Activated CD8-positive, alpha-beta memory T cell treated with anti-CD3 and anti-CD28 coated beads, Interleukin-2, amount 10 ng/mL, durations not matched to agents 7 days and 5 days (primary cell): ENCODE measurements around the gene REG1A. TPM values are rescaled to one million over a fixed set of nuclear protein-coding genes. Genes with fewer than 3 reads are reported as not detected.

Source experiments
- ATAC-seq: fragments of 150-1000 bp; cut with Tn5 transposase; one replicate; pipeline ENCODE4 v1.10.0; 2021; ENCODE audit warnings: moderate library complexity
- CTCF ChIA-PET: fragments of 350-600 bp; sonication (Branson Sonifier 250); formaldehyde crosslinking; loops from one replicate; lab custom pipeline; 2021; ENCODE audit warnings: antibody characterized with exemption; lab: Charles Lee
- DNase-seq: peaks from one replicate; pipeline ENCODE4 v3.0.0-alpha.2; 2020
- H3K27ac Mint-ChIP-seq: one replicate; pipeline ENCODE4 v1.8.0; 2021; ENCODE audit warnings: mild to moderate bottlenecking, mixed read lengths
- H3K27me3 Mint-ChIP-seq: one replicate; pipeline ENCODE4 v1.8.0; 2021; ENCODE audit warnings: mixed read lengths
- H3K36me3 Mint-ChIP-seq: one replicate; pipeline ENCODE4 v1.8.0; 2021; ENCODE audit warnings: mild to moderate bottlenecking, mixed read lengths
- H3K4me1 Mint-ChIP-seq: one replicate; pipeline ENCODE4 v1.8.0; 2021; ENCODE audit warnings: mixed read lengths
- H3K4me3 Mint-ChIP-seq: one replicate; pipeline ENCODE4 v1.8.0; 2021; ENCODE audit warnings: mild to moderate bottlenecking, moderate library complexity, mixed read lengths
- H3K9me3 Mint-ChIP-seq: one replicate; pipeline ENCODE4 v1.8.0; 2022; ENCODE audit warnings: low read depth, mixed read lengths
- total RNA-seq, 2 experiments: library from RNA; stranded (reverse); gene quantifications; one replicate each; pipeline ENCODE4 v1.2.3, GENCODE V29; 2021

Gene REG1A, protein sequence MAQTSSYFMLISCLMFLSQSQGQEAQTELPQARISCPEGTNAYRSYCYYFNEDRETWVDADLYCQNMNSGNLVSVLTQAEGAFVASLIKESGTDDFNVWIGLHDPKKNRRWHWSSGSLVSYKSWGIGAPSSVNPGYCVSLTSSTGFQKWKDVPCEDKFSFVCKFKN
- not detected for total RNA-seq

GRCh38 chr2:79120194-79120713, at the start of gene REG1A:
REG1A (plus strand) TSS chr2:79120488; CDS start chr2:79120862, 374 bp downstream.
- no peak for ATAC-seq
- Mint-ChIP-seq H3K36me3 (no peaks in the 10 kb centered on the region), H3K4me1 (no peaks in the 10 kb centered on the region), H3K9me3 (no peaks in the 10 kb centered on the region), H3K27me3 (no peaks in the 10 kb centered on the region), H3K27ac (no peak within 1 kb of the TSS), H3K4me3 (no peak within 1 kb of the TSS)
- CTCF ChIA-PET, result no interaction called here
- DNase-seq, result no peak

- CTCF ChIA-PET, result no interaction called here
These were observed 49.2 kb upstream of the REG1A start for GRCh38 chr2:79071078-79071477.

GRCh38 chr2:79082987-79083386, 37.3 kb upstream of the REG1A start:
- peaks cover 11% of the 10 kb centered on the region for H3K9me3 Mint-ChIP-seq
- no peak overlapping the region for H3K27ac Mint-ChIP-seq
- ATAC-seq (no peak), DNase-seq (no peak)
- no peaks in the 10 kb centered on the region for H3K36me3 Mint-ChIP-seq
- H3K4me3 Mint-ChIP-seq, result no peak overlapping the region
- no peaks in the 10 kb centered on the region for H3K4me1 Mint-ChIP-seq
- H3K27me3 Mint-ChIP-seq, result no peaks in the 10 kb centered on the region
- CTCF ChIA-PET, result no interaction called here

More at GRCh38 chr2:79071078-79071477, 49.2 kb upstream of the REG1A start:
- Mint-ChIP-seq H3K36me3 (no peaks in the 10 kb centered on the region), H3K27ac (no peak overlapping the region), H3K4me1 (no peaks in the 10 kb centered on the region), H3K4me3 (no peak overlapping the region), H3K27me3 (no peaks in the 10 kb centered on the region), H3K9me3 (peaks cover 9% of the 10 kb centered on the region)
- ATAC-seq (no peak), DNase-seq (no peak)

GRCh38 chr2:79083597-79084251, 36.6 kb upstream of the REG1A start:
- Mint-ChIP-seq H3K9me3 (peaks cover 11% of the 10 kb centered on the region), H3K27me3 (no peaks in the 10 kb centered on the region), H3K4me1 (no peaks in the 10 kb centered on the region), H3K36me3 (no peaks in the 10 kb centered on the region), H3K27ac (no peak overlapping the region), H3K4me3 (no peak overlapping the region)
- ATAC-seq, result no peak
- CTCF ChIA-PET, result no interaction called here
- DNase-seq, result no peak

DNA sequence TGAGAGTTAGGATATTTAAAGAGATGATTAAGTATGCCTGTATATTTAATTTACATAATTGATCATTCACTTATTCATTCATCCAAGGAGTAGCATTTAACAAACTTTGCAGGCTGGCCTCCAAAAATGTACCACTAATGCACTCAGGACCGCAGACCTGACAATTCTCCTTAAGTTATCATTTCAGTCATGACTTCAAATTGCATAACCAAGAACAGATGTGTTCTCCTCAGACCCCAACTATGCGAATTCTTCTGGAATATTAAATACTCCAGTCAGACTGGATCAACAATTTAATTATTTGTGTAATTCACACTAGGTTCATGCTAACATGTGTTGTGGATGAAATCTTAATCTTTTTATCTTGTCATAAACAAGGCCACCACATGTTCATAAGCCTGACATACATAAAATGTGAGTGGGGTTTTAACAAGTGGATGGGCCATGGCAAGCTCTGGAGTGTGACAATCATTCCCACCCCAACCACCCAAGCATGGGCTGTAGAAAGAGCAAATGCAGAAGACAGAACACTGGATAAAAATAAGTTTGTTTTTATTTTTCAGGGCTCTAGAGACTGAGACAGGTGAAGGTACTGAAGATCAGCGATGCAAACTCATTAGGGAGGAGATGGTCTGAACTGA, 35.7 kb upstream of the REG1A start:
- Mint-ChIP-seq H3K27me3 (no peaks in the 10 kb centered on the region), H3K4me1 (no peaks in the 10 kb centered on the region), H3K36me3 (no peaks in the 10 kb centered on the region), H3K4me3 (no peak overlapping the region), H3K9me3 (peaks cover 9% of the 10 kb centered on the region), H3K27ac (no peak overlapping the region)
- DNase-seq (no peak), ATAC-seq (no peak)
- CTCF ChIA-PET, result no interaction called here

DNA sequence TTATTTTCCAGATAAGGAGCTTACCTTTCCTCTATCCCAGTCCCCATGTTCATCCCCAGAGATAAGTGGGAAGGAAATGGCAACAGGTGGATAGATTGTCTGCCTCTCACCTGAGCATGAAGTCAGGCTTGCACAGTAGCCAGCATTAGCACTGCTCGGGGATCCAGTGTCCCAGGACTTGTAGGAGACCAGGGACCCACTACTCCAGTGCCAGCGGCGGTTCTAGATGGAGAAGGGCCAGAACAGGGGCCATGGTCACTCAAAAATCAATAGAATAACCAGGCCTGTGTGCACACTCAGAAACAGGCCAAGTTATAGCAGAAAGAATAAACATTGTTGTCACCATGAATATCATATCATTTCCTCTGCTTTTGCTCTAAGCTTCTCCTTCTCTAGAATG, 34.9 kb upstream of the REG1A start:
- no peak overlapping the region for H3K27ac Mint-ChIP-seq
- H3K9me3 Mint-ChIP-seq, result peaks cover 9% of the 10 kb centered on the region
- DNase-seq (no peak), ATAC-seq (no peak)
- CTCF ChIA-PET, result no interaction called here
- no peaks in the 10 kb centered on the region for H3K27me3 Mint-ChIP-seq
- no peak overlapping the region for H3K4me3 Mint-ChIP-seq
- H3K4me1 Mint-ChIP-seq, result no peaks in the 10 kb centered on the region
- H3K36me3 Mint-ChIP-seq, result no peaks in the 10 kb centered on the region

- Mint-ChIP-seq H3K27me3 (no peaks in the 10 kb centered on the region), H3K4me3 (no peak overlapping the region), H3K9me3 (peaks cover 3% of the 10 kb centered on the region), H3K27ac (no peak overlapping the region), H3K36me3 (no peaks in the 10 kb centered on the region), H3K4me1 (no peaks in the 10 kb centered on the region)
- ATAC-seq (no peak), DNase-seq (no peak)
- CTCF ChIA-PET, result no interaction called here
These were observed 34.0 kb upstream of the REG1A start for GRCh38 chr2:79086255-79086654.

DNA sequence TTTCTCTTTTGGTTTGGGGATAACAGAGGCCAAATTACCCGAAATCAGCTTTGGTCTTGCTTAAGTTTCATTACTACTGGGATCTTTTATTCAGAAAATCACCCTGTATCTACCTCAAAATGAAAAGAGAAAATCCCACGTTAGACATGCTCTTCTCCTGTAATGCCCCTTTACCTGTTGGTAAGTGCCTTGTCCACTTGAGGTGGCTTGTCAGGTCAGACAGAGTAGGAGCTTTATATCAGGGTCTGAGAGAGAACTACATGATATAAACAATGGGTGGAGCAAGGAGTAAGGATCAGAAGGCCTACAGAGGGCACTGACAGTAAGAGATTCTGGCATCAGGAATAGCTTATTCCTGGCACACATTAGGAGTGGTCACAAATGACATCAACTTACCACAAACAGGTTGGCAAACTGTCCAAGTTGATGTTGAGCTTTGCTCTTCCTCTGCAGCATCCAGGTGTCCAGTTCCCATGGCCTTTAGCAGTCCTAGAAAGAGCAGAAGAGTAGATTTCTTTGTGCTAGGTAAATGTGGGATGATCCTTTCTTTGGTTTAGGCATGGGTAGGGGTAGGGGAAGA, 32.4 kb upstream of the REG1A start, which contains the start of gene REG1B:
Gene REG1B, minus strand, starts transcription at position 209 of the 580 bp plus-strand sequence. CDS start 381 bp downstream, outside the sequence.
- CTCF ChIA-PET, result no interaction called here

GRCh38 chr2:79090693-79091092, 29.6 kb upstream of the REG1A start:
- H3K4me1 Mint-ChIP-seq, result no peaks in the 10 kb centered on the region
- H3K9me3 Mint-ChIP-seq, result no peaks in the 10 kb centered on the region
- ATAC-seq (no peak), DNase-seq (no peak)
- H3K36me3 Mint-ChIP-seq, result no peaks in the 10 kb centered on the region
- CTCF ChIA-PET, result no interaction called here
- no peak overlapping the region for H3K27ac Mint-ChIP-seq
- no peak overlapping the region for H3K4me3 Mint-ChIP-seq
- H3K27me3 Mint-ChIP-seq, result no peaks in the 10 kb centered on the region

More for the DNA sequence above, 32.4 kb upstream of the REG1A start, which contains the start of gene REG1B:
- Mint-ChIP-seq H3K36me3 (no peaks in the 10 kb centered on the region), H3K27me3 (no peaks in the 10 kb centered on the region), H3K4me1 (no peaks in the 10 kb centered on the region), H3K27ac (no peak within 1 kb of the TSS), H3K4me3 (no peak within 1 kb of the TSS), H3K9me3 (no peaks in the 10 kb centered on the region)
- ATAC-seq, result no peak
- DNase-seq, result no peak

DNA sequence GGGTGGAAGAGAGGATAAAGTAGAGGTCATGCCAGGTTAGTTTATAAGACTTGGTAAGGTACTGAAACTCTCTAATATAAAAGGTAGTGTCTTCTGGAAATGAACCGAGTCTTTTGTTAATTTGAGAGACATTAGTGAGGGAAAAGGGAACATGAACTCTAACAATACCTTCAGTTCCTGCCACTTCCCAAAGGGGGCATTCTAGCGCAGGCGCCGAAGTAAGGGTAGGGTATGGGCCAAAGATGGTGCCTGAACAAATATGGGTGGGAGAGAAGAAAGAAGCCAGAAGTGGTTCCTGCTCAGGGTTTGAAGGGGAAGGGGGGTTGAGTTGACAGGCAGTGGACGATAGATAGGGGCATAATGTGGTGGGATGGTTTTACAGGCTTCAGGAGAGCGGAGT, 22.4 kb upstream of the REG1A start:
- Mint-ChIP-seq H3K4me3 (no peak overlapping the region), H3K27ac (no peak overlapping the region), H3K27me3 (no peaks in the 10 kb centered on the region), H3K9me3 (no peaks in the 10 kb centered on the region), H3K4me1 (no peaks in the 10 kb centered on the region), H3K36me3 (no peaks in the 10 kb centered on the region)
- ATAC-seq (no peak), DNase-seq (no peak)
- CTCF ChIA-PET, result no interaction called here

DNA sequence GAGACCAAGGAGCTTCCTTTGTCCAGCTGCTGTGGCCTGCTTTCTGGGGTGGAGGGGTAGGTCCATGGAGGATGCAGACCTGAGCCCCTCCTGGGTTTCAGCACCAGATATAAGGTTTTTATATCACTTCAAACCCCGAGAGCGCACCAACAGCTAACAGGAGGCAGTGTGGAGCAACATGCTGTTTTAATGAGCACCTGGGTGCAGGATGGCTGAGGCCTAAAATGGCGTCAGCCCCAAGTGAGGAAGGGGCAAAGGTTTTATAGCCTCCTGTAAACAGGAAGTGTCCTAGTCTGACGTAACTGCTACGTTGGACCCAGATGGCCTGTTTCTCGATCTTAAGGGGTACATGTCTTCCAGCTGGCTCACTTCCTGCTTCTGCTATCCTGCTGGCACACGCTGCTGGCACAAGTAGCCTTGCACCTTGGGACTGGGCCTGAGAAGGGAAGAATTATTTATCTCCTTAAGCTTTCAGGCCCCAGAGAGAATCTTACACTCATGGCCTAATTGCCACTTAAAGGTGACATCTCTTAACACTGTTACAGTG, 21.1 kb upstream of the REG1A start:
- H3K36me3 Mint-ChIP-seq, result no peaks in the 10 kb centered on the region
- CTCF ChIA-PET, result interaction anchor here (0.6 kb wide), 1 partner anchor 638 kb away, joined by 3 read pairs; no protein-coding TSS in a partner anchor
- no peaks in the 10 kb centered on the region for H3K9me3 Mint-ChIP-seq
- H3K4me3 Mint-ChIP-seq, result no peak overlapping the region
- no peaks in the 10 kb centered on the region for H3K27me3 Mint-ChIP-seq
- H3K27ac Mint-ChIP-seq, result no peak overlapping the region
- H3K4me1 Mint-ChIP-seq, result no peaks in the 10 kb centered on the region
- no peak for DNase-seq
- no peak for ATAC-seq

DNA sequence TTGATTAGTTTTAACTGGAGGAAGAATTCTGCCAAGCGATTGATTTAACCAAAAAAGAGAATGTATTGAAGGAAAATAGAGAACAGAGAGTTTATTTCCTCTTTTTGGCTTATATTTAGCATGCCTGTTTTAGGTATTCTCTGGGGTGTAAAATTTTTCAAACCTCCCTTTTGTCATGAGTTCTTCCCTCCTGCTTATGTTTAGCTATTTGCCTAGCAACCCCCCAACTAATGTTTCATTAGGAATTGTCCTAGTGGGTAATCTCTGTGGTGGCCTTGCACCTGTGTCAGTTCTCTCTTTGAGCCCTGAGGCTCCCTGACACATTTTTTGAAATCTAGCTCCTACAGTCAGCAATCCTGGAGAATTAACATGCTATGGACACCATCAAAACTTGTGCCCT, 20.0 kb upstream of the REG1A start:
- no peaks in the 10 kb centered on the region for H3K9me3 Mint-ChIP-seq
- CTCF ChIA-PET, result no interaction called here
- H3K27ac Mint-ChIP-seq, result no peak overlapping the region

DNA sequence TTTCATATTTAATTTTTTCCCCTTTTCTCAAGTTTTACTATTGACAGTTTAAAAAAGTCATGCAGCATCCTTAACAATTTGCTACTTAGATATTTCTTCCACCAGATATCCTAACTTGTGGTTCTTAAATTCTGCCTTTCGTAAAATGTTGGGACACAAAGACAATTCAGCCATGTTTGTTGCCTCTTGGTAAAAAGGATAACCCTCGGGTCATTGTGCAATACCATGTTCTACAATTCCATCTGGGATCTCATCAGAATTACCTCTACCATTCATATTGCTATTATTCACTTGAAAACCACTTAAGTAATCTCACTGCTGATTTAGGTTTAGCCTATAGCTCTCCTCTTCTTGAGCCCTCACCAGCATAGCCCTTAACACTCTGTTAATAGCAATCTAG, 19.3 kb upstream of the REG1A start:
- H3K27me3 Mint-ChIP-seq, result no peaks in the 10 kb centered on the region
- no peak for ATAC-seq

More for the DNA sequence above, 20.0 kb upstream of the REG1A start:
- Mint-ChIP-seq H3K4me3 (no peak overlapping the region), H3K4me1 (no peaks in the 10 kb centered on the region), H3K27me3 (no peaks in the 10 kb centered on the region), H3K36me3 (no peaks in the 10 kb centered on the region)
- ATAC-seq (no peak), DNase-seq (no peak)

More for the DNA sequence above, 19.3 kb upstream of the REG1A start:
- no peak for DNase-seq
- H3K27ac Mint-ChIP-seq, result no peak overlapping the region
- H3K9me3 Mint-ChIP-seq, result no peaks in the 10 kb centered on the region
- no peaks in the 10 kb centered on the region for H3K36me3 Mint-ChIP-seq
- CTCF ChIA-PET, result no interaction called here
- no peaks in the 10 kb centered on the region for H3K4me1 Mint-ChIP-seq
- H3K4me3 Mint-ChIP-seq, result no peak overlapping the region
